Nephron progenitor cell (in vitro differentiated cells): ENCODE data around the gene FAM174C.
"Not testable (repeated sequence)": the region's sequence is repeated elsewhere in the genome, so short reads cannot be mapped to it uniquely, and the experiment has no call there.

Experiments
- DNase-seq: peaks from one replicate; pipeline ENCODE4 v3.0.0; 2021
- H3K27ac Mint-ChIP-seq: 2 replicates; pipeline ENCODE4 v1.8.0; 2021; ENCODE audit warnings: mild to moderate bottlenecking, moderate library complexity, mixed read lengths
- H3K27me3 Mint-ChIP-seq: 2 replicates; pipeline ENCODE4 v1.8.0; 2021; ENCODE audit warnings: mild to moderate bottlenecking, low read depth, mixed read lengths; ENCODE audit not compliant: poor library complexity
- H3K36me3 Mint-ChIP-seq: 2 replicates; pipeline ENCODE4 v1.8.0; 2021; ENCODE audit warnings: low read depth, mixed read lengths
- H3K4me1 Mint-ChIP-seq: 2 replicates; pipeline ENCODE4 v1.8.0; 2021; ENCODE audit warnings: mixed read lengths
- H3K4me3 Mint-ChIP-seq: 2 replicates; pipeline ENCODE4 v1.8.0; 2021; ENCODE audit warnings: mild to moderate bottlenecking, moderate library complexity, mixed read lengths
- H3K9me3 Mint-ChIP-seq: 2 replicates; pipeline ENCODE4 v1.8.0; 2021; ENCODE audit warnings: mild to moderate bottlenecking, moderate library complexity, mixed read lengths
- TF ChIP-seq, protein P1 (sequence below): fragments of 200-600 bp; sonication (generic); IDR thresholded peaks from 2 replicates; pipeline ENCODE4 v1.5.0; 2021; ENCODE audit warnings: antibody characterized with exemption

Gene FAM174C

DNA sequence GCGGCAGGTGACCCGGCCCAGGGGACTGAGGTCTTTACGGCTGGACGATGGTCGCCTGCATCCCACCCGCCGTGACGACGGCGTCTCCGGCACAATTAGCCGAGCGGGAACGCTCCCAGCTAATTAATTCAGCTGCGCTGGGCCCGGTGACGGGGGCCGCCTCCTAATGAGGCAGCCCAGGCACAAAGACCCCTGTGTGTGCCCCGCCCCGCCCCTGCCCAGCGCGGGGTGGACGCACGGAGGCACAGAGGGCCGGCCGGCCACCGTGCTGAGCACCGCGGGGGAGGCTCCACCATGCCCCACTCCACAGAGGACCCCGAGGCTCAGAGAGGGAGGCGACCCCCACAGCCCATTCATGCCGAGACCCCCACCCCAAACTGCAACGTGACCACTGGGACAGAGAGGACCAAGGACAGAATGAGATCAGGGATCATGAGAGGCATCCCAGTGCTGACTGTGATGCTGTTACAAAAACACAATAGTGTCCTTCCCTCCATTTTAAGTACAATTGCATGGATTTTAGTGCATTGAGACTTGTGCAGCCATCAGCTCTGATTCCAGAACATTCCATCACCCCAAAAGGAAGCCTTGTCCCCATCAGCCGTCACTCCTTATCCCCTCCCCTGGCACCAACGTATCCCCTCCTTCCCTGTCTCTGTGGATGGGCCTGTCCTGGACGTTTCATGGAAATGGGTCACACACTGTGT, 27.4 kb downstream of the FAM174C start:
- no peak overlapping the region for H3K27ac Mint-ChIP-seq
- H3K9me3 Mint-ChIP-seq: no peaks in the 10 kb centered on the region

DNA sequence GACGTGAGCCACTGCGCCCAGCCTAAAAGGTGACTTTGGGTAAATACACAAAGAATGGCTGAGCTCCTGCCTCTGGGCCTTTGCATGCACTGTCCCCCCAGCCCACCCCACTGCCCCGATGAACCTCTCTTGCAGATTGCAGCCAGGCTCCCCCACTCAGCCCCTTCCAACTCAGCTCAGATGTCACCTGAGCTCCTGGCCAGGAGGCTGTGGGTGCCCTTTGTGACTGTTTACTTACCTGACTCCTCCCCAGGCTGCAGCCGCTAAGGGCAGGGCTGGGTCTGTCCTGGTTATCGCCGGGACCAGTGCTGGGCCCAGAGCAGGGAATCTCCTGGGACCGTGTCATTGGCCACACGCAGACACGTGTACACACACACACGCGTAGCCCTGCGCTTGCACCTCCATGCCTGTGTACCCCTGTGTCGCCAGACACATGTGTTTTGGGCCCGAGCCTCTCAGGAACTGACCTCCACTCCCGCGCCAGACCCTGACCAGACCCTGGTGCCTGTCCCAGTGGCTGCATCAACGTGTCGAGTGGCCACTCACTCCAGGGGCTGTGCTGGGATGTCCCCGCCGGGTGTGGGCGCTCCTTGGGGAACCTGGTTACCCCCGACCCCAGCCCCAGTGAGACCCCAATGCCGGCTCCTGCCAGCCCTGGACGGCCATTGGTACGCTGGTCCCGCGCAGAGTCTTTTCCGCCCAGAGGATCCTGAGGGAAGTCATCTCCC, 29.0 kb downstream of the FAM174C start:
- H3K27me3 Mint-ChIP-seq: peaks cover 3% of the 10 kb centered on the region
- no peak overlapping the region for H3K27ac Mint-ChIP-seq
- peaks cover 13% of the 10 kb centered on the region for H3K4me1 Mint-ChIP-seq
- no peak overlapping the region for H3K4me3 Mint-ChIP-seq
- DNase-seq: no peak
- H3K9me3 Mint-ChIP-seq: no peaks in the 10 kb centered on the region
- TF ChIP-seq, protein P1, sequence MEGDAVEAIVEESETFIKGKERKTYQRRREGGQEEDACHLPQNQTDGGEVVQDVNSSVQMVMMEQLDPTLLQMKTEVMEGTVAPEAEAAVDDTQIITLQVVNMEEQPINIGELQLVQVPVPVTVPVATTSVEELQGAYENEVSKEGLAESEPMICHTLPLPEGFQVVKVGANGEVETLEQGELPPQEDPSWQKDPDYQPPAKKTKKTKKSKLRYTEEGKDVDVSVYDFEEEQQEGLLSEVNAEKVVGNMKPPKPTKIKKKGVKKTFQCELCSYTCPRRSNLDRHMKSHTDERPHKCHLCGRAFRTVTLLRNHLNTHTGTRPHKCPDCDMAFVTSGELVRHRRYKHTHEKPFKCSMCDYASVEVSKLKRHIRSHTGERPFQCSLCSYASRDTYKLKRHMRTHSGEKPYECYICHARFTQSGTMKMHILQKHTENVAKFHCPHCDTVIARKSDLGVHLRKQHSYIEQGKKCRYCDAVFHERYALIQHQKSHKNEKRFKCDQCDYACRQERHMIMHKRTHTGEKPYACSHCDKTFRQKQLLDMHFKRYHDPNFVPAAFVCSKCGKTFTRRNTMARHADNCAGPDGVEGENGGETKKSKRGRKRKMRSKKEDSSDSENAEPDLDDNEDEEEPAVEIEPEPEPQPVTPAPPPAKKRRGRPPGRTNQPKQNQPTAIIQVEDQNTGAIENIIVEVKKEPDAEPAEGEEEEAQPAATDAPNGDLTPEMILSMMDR: no peak
- peaks cover 4% of the 10 kb centered on the region for H3K36me3 Mint-ChIP-seq

More for the DNA sequence above, 27.4 kb downstream of the FAM174C start:
- H3K4me3 Mint-ChIP-seq: no peak overlapping the region
- DNase-seq: no peak
- H3K36me3 Mint-ChIP-seq: peaks cover 11% of the 10 kb centered on the region
- TF ChIP-seq, protein P1: no peak
- peaks cover 6% of the 10 kb centered on the region for H3K27me3 Mint-ChIP-seq
- H3K4me1 Mint-ChIP-seq: peaks cover 18% of the 10 kb centered on the region

- not testable (repeated sequence) for H3K9me3 Mint-ChIP-seq, H3K4me3 Mint-ChIP-seq, DNase-seq, H3K36me3 Mint-ChIP-seq, H3K27ac Mint-ChIP-seq, H3K27me3 Mint-ChIP-seq
- peaks cover 13% of the 10 kb centered on the region for H3K4me1 Mint-ChIP-seq
Measured at GRCh38 chr19:1305354-1305753, 30.0 kb downstream of the FAM174C start.

GRCh38 chr19:1307320-1307719, 32.0 kb downstream of the FAM174C start:
- Mint-ChIP-seq H3K36me3 (no peaks in the 10 kb centered on the region), H3K4me3 (no peak overlapping the region), H3K4me1 (peaks cover 8% of the 10 kb centered on the region), H3K9me3 (no peaks in the 10 kb centered on the region), H3K27ac (no peak overlapping the region), H3K27me3 (peaks cover 3% of the 10 kb centered on the region)
- DNase-seq: no peak
- TF ChIP-seq, protein P1: no peak

GRCh38 chr19:1307755-1308303, 32.5 kb downstream of the FAM174C start:
- peaks cover 7% of the 10 kb centered on the region for H3K4me1 Mint-ChIP-seq
- peaks cover 3% of the 10 kb centered on the region for H3K27me3 Mint-ChIP-seq
- DNase-seq: no peak
- H3K36me3 Mint-ChIP-seq: no peaks in the 10 kb centered on the region
- no peak overlapping the region for H3K27ac Mint-ChIP-seq
- no peaks in the 10 kb centered on the region for H3K9me3 Mint-ChIP-seq
- no peak overlapping the region for H3K4me3 Mint-ChIP-seq
- TF ChIP-seq, protein P1: no peak

DNA sequence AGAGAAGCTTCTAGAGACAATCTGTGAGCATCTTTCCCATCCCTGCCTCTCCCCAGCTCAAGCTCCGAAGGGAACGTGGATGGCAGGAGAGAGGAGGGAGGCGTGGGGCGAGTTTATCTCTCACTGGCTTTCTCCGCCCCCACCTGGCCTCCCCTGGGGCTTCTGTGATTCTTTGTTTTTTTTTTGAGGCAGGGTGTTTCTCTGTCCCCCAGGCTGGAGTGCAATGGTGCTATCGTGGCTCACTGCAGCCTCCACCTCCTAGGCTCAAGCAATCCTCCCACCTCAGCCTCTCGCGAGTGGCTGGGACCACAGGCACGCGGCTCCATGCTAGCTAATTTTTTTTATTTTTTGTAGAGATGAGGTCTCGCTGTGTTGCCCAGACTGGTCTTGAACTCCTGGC, 33.4 kb downstream of the FAM174C start:
- TF ChIP-seq, protein P1: no peak
- Mint-ChIP-seq H3K36me3 (no peaks in the 10 kb centered on the region), H3K9me3 (no peaks in the 10 kb centered on the region), H3K4me3 (no peak overlapping the region), H3K4me1 (peaks cover 3% of the 10 kb centered on the region), H3K27me3 (peaks cover 6% of the 10 kb centered on the region), H3K27ac (peak overlapping the region; percentile 69)
- no peak for DNase-seq
